Retinal pigment epithelial cell (primary cell): Measurements from ENCODE around the gene ZFP69B.
A peak's percentile ranks its signal among the peaks of the same experiment; 100 is the strongest.

Experiments
- DNase-seq: peaks from one replicate; pipeline ENCODE4 v3.0.0-alpha.2; 2010; ENCODE audit warnings: low read depth
- H3K4me3 ChIP-seq: 2 replicates; pipeline ENCODE4 v1.5.1; 2011; ENCODE audit warnings: mild to moderate bottlenecking, low read length, control low read depth, moderate library complexity
- TF ChIP-seq, protein P1 (sequence below): conservative IDR thresholded peaks from 2 replicates; pipeline ENCODE4 v1.5.1; 2011; ENCODE audit warnings: low read depth, low read length, control low read depth, inconsistent platforms

Gene ZFP69B

GRCh38 chr1:40435471-40435870, 14.8 kb upstream of the ZFP69B start:
- TF ChIP-seq, protein P1, sequence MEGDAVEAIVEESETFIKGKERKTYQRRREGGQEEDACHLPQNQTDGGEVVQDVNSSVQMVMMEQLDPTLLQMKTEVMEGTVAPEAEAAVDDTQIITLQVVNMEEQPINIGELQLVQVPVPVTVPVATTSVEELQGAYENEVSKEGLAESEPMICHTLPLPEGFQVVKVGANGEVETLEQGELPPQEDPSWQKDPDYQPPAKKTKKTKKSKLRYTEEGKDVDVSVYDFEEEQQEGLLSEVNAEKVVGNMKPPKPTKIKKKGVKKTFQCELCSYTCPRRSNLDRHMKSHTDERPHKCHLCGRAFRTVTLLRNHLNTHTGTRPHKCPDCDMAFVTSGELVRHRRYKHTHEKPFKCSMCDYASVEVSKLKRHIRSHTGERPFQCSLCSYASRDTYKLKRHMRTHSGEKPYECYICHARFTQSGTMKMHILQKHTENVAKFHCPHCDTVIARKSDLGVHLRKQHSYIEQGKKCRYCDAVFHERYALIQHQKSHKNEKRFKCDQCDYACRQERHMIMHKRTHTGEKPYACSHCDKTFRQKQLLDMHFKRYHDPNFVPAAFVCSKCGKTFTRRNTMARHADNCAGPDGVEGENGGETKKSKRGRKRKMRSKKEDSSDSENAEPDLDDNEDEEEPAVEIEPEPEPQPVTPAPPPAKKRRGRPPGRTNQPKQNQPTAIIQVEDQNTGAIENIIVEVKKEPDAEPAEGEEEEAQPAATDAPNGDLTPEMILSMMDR: no peak
- H3K4me3 ChIP-seq: no peak overlapping the region
- no peak for DNase-seq

DNA sequence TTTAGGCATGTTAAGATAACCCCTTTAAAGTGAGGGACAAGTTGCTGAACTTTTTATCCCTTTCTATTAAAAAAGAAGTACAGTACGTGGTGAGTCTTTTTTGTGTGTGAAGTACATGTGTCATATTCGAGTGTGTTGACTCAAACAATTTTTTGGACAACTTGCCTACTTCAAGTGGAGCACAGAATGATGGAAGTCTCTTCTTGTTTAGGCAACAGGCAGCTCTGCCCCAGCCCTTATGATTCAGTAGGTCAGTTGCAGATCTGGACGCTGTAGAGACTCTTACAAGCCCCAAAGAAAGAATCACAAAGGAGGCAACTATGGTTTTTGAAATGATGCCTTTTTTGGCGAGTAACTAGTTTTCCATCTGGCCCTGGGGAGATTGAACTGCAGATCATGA, 14.4 kb upstream of the ZFP69B start:
- H3K4me3 ChIP-seq: no peak overlapping the region
- TF ChIP-seq, protein P1: no peak
- DNase-seq: no peak

DNA sequence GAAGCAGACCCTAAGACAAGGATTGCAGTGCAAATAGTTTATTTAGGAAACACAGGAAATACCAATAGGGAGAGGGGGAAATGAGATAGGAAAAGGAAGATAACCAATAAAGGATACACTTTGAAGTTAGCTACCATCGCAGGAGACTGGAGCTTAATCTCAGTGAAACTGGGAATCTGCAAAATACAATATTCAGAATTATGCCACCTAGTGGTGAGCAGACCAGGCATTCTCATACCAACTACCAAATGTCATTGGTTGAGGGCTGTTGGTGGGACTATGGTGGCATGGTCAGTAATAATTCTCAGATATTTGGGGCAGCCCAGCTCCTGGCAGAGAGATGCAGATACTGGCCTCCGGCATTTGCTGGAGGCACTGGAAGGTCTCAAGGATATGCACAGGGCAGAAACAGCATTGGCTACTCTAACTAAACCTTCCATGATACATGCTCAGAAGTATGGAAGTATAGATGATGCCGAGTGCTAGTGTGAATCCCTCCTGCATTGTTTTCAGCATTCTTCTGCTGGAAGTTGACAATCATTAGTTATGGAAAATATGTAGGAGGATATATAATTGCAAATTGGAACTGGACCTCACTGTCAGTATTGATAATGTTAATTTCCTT, 11.8 kb upstream of the ZFP69B start:
- DNase-seq: no peak
- TF ChIP-seq, protein P1: peak; percentile 82
- H3K4me3 ChIP-seq: no peak overlapping the region

GRCh38 chr1:40439247-40439646, 11.0 kb upstream of the ZFP69B start:
- H3K4me3 ChIP-seq: no peak overlapping the region
- no peak for DNase-seq
- TF ChIP-seq, protein P1: no peak

DNA sequence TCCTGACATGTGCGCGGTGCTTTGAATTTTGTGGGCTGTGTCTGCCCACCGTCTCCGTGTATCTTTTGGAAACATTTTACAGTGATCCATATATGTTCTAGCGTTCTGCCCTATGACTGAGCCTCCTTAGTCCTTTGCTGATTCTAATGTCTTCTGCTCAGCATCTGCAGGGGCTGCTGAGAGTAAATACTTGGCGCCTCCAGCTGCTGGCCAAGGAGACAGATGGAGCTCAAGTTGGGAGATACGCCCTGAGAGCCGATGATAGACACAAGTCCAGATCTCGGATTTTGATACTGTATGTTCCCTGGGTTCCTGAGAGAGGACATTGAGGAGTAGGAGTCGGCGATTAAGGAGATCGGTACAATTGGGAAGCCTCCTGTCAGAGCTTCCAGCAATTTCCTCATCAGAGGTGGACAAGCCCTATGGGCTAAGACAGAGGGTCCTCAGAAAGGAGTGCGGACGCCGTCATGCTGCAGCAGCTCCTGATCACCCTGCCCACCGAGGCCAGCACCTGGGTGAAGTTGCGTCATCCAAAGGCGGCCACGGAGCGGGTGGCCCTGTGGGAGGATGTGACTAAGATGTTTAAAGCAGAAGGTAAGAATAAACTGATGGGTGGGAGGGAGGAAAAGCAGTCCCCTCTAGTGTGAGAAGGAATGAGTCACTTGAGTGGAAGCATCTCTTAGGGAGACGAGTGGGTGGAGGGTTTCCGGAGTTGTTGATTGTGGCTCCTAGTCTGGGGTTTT, 390 bp downstream of the ZFP69B start:
- TF ChIP-seq, protein P1: no peak
- H3K4me3 ChIP-seq: peak overlapping the region; percentile 77

GRCh38 chr1:40451238-40451585, 936 bp downstream of the ZFP69B start:
- peak overlapping the region; percentile 77 for H3K4me3 ChIP-seq
- TF ChIP-seq, protein P1: no peak
- DNase-seq: no peak

More for the DNA sequence above, 390 bp downstream of the ZFP69B start:
- no peak for DNase-seq

GRCh38 chr1:40454873-40455272, 4.6 kb downstream of the ZFP69B start:
- DNase-seq: no peak
- TF ChIP-seq, protein P1: no peak

More at GRCh38 chr1:40454873-40455272, 4.6 kb downstream of the ZFP69B start:
- H3K4me3 ChIP-seq: no peak overlapping the region
